HCT116 (cell line): ENCODE measurements around the gene ATP13A2.

ENCODE experiments used
- CTCF ChIP-seq, 3 experiments: fragments of 200-600 bp in 1 of 3; sonication (generic) in 1 of 3; IDR thresholded peaks in 2 of 3; conservative IDR thresholded peaks in 1 of 3; 2 replicates each; pipeline ENCODE4 v1.5.1; 2012 to 2017; ENCODE audit warnings: low read depth in 2 of 3, low read length in 2 of 3, antibody characterized with exemption in 1 of 3, borderline replicate concordance in 1 of 3, control low read depth in 1 of 3, mild to moderate bottlenecking in 1 of 3, mixed read lengths in 1 of 3, mixed run types in 1 of 3, moderate library complexity in 1 of 3; ENCODE audit not compliant: insufficient read depth in 1 of 3
- EGR1 ChIP-seq: IDR thresholded peaks from 2 replicates; pipeline ENCODE4 v1.6.1; 2012; ENCODE audit warnings: low read depth
- EZH2 ChIP-seq: fragments of 200-600 bp; sonication (generic); IDR thresholded peaks from 2 replicates; pipeline ENCODE4 v1.6.1; 2017; ENCODE audit warnings: antibody characterized with exemption, mixed run types
- EZH2phosphoT487 ChIP-seq: fragments of 200-600 bp; IDR thresholded peaks from 2 replicates; pipeline ENCODE4 v1.6.1; 2018; ENCODE audit warnings: antibody characterized with exemption, borderline replicate concordance
- POLR2A ChIP-seq: IDR thresholded peaks from 2 replicates; pipeline ENCODE4 v1.7.0; 2011; ENCODE audit warnings: borderline replicate concordance; ENCODE audit not compliant: insufficient read depth, insufficient read length; ENCODE audit errors: extremely low read depth
- RAD21 ChIP-seq: IDR thresholded peaks from 2 replicates; pipeline ENCODE4 v1.6.1; 2012; ENCODE audit warnings: low read depth, mild to moderate bottlenecking
- ZNF274 ChIP-seq: fragments of 200-500 bp; sonication (Bioruptor generic); IDR thresholded peaks from 2 replicates; pipeline ENCODE4 v1.6.1; 2014; ENCODE audit warnings: mild to moderate bottlenecking, low read depth, low read length, inconsistent platforms

GRCh38 chr1:17052038-17052437, 40.3 kb upstream of the ATP13A2 start:
- TF ChIP-seq CTCF (IDR thresholded peaks at IDR 0.05 in 2 of 3, conservative IDR thresholded peaks at IDR 0.05 in 1 of 3; ENCODE audit: borderline replicate concordance in 1 of 3, insufficient read depth in 1 of 3, low read depth in 2 of 3, low read length in 2 of 3) (no peak), POLR2A (no peak), EZH2phosphoT487 (no peak), EZH2 (no peak), EGR1 (no peak), ZNF274 (no peak), RAD21 (no peak)
